Endothelial cell of hepatic sinusoid (primary cell): ENCODE measurements around the gene SNED1.

Source experiments
- in situ Hi-C: cut with HindIII; loops from 2 replicates; pipeline ENCODE4 v1.10.0; 2017; ENCODE audit warnings: low sequenced_read_pairs

SNED1 gene

DNA sequence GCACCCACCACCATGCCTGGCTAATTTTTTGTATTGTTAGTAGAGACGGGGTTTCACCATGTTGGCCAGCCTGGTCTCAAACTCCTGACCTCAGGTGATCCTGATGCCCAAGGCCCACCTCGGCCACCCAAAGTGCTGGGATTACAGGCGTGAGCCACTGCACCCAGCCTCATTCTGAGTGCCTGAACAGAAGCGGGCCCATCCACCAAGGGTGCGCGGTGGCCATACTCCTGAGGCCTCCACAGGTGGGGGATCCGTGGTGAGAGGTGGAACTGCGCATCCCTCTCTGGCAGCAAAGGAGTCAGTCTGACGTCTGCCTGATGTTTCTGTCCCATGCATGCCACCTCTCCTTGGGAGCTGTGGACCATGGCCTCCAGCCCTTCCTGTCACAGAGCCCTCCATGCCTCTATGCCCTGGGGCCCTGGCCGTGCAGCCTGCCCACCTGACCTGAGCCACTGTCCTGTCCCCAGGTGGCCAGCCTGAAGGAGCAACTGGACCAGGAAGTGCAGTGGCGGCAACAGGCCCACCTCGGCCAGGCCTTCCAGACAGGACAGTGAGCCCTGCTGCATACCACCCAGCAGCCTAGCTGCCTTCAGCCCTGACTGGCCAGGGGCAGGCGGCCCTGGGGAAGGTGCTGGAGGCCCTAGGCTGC is 7.6 kb upstream of the SNED1 start:
- in situ Hi-C loops = loop anchor here (10.0 kb wide), 1 partner anchor 94 kb away; no protein-coding TSS in a partner anchor

DNA sequence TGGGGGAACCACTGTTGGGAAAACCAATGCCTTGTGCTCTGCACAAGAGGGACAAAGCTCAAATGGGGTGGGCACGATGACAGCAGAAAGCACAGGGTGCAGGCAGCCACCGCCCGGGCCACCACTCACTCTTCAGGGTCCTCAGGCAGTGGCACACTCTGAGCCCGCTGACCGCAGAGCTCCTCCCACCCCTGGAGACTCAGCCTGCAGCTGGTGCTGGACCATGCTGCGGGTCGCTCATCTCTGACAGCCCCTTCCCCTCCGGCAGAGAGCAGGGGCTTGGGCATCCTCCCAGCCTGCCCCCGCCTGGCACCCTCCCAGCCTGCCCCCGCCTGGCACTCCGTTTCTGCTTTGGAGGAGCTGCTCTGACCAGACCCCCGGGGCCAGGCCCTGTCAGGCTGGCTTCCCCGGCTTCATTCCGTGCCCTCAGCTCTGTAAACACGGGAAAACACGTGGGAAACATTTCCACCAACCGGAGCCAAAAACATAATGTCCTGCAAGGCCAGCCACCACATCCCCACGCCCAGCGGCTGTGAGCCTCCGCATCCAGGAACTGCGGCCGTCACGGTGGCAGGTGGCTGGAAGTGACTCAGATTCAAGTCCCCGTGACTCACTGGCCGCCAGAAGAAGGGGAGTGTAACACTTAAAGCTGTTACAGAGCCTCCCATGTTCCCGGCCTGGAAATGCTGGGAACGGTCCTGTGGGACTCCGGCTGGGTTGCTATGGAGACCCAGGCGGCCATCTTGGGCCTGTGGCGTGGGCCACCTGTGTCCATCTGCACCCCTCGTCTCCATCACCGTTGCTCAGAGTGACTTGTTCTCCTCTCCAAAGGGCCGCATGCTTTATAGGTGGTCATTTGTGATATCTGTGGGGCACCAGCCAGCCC is 6.8 kb upstream of the SNED1 start:
- in situ Hi-C loops = loop anchor here (10.0 kb wide), 1 partner anchor 93 kb away; no protein-coding TSS in a partner anchor

DNA sequence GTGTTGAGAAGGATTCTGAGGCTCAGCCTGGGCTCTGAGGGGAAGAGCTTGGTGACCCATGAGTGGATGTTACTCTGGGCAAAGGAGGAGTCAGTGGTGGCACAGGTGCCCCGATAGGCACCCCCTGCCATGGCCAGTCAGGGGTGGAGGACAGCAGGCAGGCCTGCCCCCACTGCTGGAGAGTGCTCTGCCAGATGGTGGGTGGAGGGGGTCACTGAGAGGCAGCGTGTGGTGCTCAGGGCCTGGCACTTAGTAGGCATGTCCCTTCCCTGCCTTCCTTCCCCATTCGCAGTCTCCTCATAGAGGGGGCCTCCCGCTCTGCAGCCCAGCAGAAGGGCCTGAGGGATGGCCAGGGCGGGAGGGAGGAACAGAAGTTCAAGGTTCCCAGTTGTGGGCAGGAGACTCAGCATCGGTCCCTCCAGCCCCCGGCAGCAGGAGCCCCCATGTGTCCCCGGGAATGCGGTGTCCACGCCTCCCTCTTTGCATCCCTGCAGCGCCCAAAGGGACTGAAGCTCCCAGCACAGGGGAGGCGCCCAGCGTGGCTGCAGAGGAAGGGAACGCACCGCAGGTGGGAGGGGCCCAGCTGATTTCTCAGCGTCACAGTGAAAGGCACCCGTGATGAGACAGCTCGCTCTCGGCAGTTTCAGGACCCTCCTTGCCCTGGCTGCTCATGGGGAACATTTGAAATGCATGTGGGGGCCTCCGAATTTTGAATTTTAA is 5.7 kb upstream of the SNED1 start:
- in situ Hi-C loops = loop anchor here (10.0 kb wide), 1 partner anchor 92 kb away; no protein-coding TSS in a partner anchor

DNA sequence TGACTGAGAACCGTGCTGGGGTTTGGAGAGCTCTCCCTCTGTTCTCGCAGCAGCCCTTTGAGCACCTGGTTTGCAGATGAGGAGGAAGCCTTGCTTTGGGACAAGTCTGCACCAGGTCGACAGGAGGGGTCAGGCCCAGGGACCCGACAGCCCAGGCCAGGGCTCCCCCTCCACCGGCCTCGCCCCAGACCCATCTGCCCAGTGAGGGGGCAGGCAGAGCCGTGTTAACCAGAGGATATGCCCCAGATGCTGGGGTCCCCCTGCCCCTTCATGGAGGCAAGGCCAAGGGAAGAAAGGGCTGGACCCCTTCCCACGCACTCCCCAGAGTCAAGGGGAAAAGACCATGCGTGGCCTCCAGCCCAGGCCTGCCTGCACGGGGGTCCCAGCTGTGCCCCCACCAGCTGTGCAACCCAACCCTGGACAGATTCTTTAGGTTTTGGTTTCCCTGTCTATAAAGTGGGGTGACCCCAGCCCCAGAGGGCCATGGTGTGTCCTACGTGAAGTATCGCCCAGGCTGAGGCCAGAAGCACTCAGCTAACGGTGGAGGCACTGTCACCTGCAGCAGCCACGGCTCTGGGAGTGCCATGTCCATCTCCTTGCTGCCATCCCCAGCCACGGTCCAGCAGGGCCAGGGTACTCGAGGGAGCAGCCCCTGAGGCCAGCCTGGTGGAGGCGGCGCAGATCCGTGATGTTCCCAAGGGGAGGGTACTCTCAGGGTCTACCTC is 4.8 kb upstream of the SNED1 start:
- in situ Hi-C loops = loop anchor here (10.0 kb wide), 1 partner anchor 91 kb away; no protein-coding TSS in a partner anchor

DNA sequence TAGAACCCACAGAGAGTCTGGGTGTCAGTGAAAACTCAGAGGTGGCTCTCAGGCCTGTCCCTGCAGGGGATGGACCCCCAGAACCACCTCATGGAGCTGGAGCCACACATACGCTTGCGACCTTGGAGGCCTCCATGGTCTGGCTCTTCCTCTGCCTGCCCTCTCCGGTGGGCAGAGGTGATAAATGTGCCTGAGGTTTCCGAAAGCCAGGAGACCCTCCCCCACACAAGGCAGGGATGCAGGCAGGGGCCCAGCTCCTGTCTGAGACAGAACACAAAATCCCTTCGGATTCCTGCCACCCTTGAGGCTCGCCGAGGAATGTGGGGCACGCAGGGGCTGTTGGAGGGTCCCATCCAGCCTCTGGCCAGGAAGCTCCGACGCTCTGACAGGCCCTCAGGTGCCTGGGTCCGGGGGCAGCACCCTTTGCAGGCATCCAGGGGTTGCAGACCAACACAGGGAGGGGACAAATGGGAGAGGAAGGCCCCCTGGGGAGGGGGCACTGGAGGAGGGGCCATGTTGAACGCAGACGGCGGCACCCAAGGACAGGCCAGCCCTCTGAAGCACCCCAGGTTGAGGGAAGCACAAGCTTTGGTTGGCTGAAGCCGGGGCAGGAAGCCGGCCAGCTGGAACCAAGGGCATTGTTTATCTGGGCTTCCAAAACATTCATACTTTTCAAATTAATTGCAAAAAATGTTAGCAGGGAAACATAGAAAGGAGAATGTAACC is 4.1 kb upstream of the SNED1 start:
- in situ Hi-C loops = loop anchor here (10.0 kb wide), 1 partner anchor 90 kb away; no protein-coding TSS in a partner anchor

DNA sequence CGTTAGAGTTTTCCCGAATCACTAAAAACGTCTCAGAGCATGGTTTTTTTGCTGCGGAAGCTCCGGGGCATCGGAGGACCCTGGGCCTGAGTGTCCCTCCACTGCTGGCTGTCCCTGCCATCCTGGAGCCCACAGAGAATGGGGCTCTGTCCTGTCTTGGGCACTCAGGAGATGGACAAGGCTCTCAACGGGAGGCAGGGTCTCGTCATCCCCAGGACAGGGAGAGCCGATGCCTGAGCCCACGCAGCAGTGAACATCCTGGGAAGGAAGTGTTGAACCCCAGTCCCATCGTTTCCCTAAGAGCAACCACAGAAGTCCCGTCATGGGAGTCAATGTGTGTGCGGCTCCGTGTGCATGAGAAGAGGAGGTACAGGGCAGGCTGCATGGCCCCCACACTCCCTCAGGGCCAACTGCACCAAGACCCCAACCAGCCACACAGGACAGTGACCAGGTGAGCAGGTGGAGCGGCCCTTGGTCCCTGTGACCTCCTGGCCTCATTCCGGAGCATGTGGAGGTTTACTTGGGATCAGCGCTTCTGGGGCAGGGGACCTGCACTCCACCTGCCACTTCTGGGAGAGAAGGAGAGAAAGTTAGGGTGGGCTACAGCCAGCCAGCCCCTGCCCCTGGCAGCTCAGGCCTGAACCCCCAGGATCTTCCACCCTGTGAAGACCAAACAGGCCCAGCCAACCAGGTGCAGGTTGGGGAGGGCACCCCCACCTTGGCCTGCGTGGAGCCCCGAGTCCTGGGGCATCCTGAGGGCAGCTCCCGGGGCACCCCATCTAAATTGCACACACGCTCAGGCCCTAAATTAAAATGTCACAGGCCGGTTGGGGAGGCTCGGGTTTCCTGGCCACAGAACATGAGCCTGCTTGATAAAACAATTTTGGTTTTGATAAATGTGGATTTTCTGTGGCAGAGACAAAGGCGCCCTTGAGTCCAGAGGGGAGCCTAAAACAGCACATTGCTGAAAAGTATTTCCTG is 3.1 kb upstream of the SNED1 start:
- in situ Hi-C loops = loop anchor here (10.0 kb wide), 1 partner anchor 89 kb away; no protein-coding TSS in a partner anchor

DNA sequence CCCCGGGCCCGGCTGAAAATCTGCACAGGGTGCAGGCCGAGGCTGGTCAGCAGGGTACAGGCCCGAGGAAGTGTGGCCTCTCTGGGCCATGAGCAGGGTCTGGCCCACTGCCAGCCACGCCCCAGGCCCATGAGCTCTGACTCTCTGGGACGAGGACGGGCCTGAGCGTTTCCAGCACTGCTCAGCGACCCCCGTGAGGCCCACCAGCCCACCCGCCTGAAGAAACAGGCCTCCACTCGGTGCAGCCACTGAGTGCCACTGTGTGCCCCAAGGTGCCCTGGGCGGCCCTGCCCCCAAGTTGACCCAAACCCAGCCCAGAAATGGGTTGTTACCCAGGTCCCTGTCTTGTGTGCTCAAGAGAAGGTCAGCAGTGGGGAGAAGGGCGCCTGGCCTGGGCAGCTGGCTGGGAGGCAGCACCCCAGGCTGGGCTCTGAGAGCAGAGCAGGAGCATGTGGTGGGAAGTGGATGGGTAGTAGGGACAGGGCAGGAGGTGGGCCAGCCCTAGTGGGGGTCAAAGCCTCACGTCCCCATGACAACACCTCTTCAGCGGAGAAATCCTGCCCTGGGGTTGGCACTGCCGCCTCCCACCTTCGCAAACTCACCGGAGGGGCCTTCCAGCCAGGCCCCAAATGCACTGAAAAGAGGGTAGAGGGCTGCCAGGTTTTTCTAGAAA is 2.1 kb upstream of the SNED1 start:
- in situ Hi-C loops = loop anchor here (10.0 kb wide), 1 partner anchor 89 kb away; no protein-coding TSS in a partner anchor

DNA sequence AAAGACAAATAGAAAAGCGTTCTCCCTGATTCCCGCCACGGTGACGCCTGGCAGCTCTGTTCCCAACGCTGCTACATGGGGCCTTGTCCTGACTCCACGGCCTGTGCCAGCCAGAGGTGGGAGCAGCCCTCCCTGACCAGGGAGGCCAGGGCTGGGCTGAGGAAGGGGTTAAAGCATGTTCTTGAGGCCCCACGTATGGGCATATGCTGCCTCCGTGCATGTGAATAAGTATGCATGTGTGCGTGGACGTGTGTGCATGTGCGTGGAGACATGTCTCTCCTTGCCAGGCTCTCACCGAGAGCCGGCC is 1.6 kb upstream of the SNED1 start:
- in situ Hi-C loops = loop anchor here (10.0 kb wide), 1 partner anchor 88 kb away; no protein-coding TSS in a partner anchor

DNA sequence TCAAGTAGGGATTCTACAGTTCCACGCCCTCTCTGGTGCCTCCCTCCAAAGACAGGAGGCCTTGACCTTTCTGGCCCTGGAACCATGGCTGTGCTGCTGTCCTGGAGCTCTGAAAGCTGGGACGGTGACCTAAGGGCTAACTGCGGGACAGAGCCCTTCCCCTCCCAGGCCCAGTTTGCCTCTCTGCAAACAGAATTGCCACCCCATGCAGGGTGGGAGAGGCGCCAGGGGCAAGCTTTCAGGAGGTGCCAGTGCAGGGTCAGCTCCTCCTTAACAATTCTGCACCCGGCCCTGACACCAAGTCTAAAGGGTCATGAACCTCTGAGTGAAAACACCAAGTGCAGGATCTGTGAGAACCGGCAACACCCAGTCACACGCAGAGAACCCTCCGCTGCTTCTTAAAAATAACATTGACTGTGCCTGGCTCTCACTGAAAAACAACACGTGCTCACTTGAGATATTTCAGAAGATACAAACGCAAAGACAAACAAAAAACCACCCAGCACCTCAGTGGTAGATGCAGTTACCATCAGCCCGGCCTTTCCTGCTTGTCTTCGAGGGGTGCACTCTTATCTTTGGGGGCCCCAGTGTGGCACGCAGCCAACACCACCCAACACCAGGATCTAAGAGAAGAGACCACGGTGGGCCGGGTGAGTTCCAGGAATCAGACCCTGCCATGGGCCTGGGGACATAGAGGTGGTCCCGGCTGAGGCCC is 1.1 kb upstream of the SNED1 start:
- in situ Hi-C loops = loop anchor here (10.0 kb wide), 1 partner anchor 88 kb away; no protein-coding TSS in a partner anchor

DNA sequence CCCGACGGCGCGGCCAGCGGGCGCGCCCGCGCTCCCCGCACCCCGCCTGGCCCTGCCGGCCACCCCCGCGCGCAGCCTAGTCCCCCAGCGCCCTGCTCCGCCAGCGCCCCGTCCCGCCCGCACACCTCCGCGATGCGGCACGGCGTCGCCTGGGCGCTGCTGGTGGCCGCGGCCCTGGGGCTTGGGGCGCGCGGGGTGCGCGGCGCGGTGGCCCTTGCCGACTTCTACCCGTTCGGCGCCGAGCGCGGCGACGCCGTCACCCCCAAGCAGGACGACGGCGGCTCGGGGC is 232 bp downstream of the SNED1 start:
- in situ Hi-C loops = loop anchor here (10.0 kb wide), 1 partner anchor 86 kb away; no protein-coding TSS in a partner anchor

DNA sequence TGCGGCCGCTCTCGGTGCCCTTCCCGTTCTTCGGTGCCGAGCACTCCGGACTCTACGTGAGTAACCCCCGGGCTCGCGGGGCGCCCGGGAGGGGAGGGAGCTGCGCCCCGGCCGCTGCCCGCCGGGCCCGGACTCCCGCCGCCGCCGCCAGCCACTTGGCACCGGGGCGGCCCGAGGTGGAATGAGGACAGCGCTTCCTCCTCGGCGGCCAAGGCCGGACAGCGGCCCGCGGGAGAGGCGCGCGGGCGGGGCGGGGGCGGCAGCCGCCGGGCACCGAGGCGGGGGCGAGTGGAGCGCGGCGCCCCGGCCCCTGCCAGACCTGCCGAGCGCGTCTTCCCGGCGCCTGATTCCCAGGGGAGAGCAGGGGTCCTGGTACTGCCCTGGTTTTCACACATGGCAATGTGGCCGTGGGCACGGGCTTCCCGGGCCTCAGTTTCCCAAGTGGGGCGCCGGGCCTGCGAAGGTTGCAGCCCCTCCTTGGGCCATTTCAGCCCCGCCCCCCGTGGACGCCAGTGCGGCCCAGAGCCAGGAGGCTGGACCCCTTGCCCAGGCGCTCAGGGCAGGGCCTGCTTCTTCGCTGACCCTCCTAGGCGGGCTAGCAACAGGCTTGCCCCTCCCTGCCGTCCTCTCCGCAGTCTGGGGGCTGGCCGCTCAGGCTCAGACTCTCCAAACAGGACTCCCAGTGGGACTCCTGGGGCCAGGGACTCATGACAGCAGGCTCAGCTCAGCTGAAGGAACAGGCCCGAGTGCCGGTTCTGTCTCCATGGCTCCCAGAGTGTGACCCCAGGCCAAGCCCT is 775 bp downstream of the SNED1 start:
- in situ Hi-C loops = loop anchor here (10.0 kb wide), 1 partner anchor 86 kb away; no protein-coding TSS in a partner anchor

DNA sequence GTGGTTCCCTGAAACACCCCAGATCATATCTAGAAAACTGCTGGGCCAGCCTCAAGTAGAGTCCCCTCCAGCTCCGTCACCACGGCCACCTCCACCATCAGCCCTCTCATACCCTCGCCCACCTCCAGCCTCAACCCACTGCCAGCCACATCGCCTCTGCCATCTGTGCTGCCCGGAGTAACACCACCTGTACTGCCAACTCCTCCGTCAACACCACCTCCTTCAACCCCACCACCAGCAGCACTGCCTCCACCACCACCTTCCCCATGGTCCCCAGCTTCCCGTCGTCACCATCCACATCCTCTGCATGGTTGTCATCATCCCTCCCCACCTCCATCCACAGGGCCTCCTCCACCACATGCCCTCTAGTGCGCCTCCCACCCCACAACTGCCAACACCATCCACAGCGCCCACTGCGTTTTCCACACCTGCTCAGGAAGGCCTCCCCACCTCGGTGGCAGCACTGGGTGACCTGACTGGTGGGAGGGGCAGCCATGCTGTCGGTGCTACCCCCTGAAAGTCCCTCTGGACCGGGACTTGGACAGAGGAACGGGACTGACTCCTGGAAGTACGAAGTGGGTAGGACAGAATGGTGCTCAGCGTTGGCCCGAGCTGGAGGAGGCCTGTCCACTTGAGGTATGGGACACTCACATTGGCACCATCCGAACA is 1.6 kb downstream of the SNED1 start:
- in situ Hi-C loops = loop anchor here (10.0 kb wide), 1 partner anchor 85 kb away; no protein-coding TSS in a partner anchor

DNA sequence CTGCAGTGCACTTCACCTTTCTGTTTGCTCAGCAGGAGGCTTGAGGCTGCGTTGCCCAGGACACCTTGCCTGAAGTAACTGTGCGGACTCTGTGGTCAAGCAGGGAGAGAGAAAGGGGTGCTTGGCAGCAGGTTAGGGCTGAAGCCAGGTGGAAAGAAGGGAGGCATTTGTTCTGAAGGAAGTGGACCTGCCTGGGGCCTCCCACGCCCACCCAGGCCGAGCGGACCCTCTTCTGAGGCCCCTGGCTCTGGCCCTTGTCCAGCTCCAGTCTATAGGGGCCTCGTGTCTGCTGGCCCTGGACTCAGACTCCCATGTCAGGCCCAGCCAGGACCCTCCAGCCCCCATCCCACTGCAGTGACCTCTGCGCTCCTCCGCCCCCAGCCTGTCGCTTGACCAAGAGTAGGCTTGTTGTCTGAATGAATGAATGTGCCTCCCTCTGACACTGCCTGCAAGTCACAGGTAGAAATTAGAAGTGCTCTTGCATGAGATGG is 2.5 kb downstream of the SNED1 start:
- in situ Hi-C loops = no loop called here

DNA sequence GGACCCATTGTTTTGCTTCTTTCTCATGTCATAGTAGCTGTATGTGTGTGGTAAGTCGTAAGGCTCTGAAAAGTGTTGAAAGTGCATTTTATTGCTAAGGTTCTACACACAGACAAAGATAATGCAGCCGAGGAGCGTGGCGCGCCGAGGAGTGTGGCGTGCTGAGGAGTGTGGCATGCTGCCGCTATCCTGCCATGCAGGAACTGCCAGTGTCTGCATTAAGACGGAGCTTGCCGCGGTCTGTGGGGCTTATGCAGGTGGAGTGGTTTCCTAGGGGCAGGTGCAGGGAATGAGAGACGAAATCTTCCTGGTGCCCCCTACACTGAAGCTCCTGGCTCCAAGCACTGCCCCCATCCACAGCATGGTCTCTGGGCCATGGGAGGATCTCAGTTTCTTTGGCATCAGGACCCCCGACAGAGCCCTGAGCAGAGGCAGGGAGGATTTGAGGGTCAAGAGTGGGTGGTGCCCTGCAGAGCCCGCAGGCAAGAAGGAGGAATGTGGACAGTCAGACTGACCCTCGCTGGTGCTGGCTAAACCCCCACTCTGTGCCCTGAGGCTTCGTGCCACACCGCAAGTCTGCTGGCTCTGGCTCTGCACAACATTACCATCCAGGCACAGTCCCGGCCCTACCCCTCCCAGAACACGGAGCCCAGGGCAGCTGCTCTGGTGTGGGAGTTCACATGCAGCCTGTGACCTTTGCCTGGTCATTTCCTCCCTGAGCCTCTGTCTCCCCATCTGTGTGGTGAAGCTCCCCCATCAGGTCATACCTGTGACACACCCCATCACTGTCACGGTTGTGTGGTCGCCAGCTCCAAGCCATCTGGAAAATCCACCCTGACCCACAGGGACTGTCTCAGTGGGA is 3.2 kb downstream of the SNED1 start:
- in situ Hi-C loops = no loop called here
